H1 (cell line): Measurements from ENCODE around the gene CTXN1. TPM values are rescaled to one million over a fixed set of nuclear protein-coding genes. Genes with fewer than 3 reads are reported as not detected.

ENCODE experiments used
- KDM1A ChIP-seq: fragments of 200-600, 300-600 bp; sonication (generic); IDR thresholded peaks from 2 replicates; pipeline ENCODE4 v1.7.1; 2016; ENCODE audit warnings: mild to moderate bottlenecking, low read length, borderline replicate concordance
- MAFK ChIP-seq: IDR thresholded peaks from 2 replicates; pipeline ENCODE4 v1.6.1; 2012; ENCODE audit warnings: low read depth, mild to moderate bottlenecking, improper control_type of control experiment, low read length
- TAF1 ChIP-seq: IDR thresholded peaks from 2 replicates; pipeline ENCODE4 v1.6.1; 2011; ENCODE audit warnings: mild to moderate bottlenecking, low read depth, low read length
- TEAD4 ChIP-seq: IDR thresholded peaks from 2 replicates; pipeline ENCODE4 v1.6.1; 2012; ENCODE audit warnings: low read depth, low read length, inconsistent platforms, mixed read lengths
- polyA plus RNA-seq, 7 experiments: library from polyadenylated mRNA; depleted of rRNA in 3 of 7; stranded (reverse) in 5 of 7; unstranded in 2 of 7; fragments of >200 nt in 5 of 7; fragments of 200-250 nt in 2 of 7; gene quantifications; 1 replicate in 5 of 7; 2 replicates in 1 of 7; 4 replicates in 1 of 7; pipeline versions ENCODE4 v1.2.1 to v1.2.3, GENCODE V29; 2011 to 2013; ENCODE audit warnings: missing spikeins in 2 of 7, mixed read lengths in 2 of 7
- total RNA-seq: library from RNA; stranded (reverse); fragmentation: NEBNext Ultra II Directional; extraction: Animal tissue kit (Norgen Biotek cat#: 25700); gene quantifications from 2 replicates; pipeline ENCODE4 v1.2.1, GENCODE V29; 2021
- TF ChIP-seq, protein P1 (sequence below): fragments of 300-600 bp; sonication (generic); IDR thresholded peaks from 2 replicates; pipeline ENCODE4 v1.7.1; 2012; ENCODE audit warnings: low read length, moderate library complexity, mild to moderate bottlenecking, inconsistent platforms; ENCODE audit not compliant: insufficient replicate concordance

The CTXN1 gene
- total and polyA plus RNA-seq, 2 of the 8 experiments (the other 6 are each of a cell fraction or from before 2014, with no cell fraction given) = 16.4 to 58.0 TPM

DNA sequence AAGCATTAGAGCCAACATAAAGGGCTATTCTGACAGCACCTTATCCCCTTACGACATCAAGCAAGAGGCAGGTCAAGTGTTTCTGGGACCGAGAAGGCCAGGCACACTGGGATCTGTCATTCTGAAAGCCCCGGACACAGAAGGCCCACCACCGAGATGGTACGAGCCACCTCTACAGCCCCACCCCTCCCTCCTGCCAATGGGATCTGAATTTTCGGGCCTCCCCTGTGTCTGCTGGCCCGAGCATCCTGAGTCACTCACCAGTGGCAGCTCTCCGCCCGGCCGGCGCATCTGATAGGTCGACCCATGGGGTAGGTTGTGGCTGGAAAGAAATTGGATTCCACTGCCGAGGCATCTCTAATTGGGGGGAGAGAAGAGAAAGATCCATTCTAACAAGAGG lies 14.9 kb upstream of the CTXN1 start (continued):
- TF ChIP-seq, protein P1, sequence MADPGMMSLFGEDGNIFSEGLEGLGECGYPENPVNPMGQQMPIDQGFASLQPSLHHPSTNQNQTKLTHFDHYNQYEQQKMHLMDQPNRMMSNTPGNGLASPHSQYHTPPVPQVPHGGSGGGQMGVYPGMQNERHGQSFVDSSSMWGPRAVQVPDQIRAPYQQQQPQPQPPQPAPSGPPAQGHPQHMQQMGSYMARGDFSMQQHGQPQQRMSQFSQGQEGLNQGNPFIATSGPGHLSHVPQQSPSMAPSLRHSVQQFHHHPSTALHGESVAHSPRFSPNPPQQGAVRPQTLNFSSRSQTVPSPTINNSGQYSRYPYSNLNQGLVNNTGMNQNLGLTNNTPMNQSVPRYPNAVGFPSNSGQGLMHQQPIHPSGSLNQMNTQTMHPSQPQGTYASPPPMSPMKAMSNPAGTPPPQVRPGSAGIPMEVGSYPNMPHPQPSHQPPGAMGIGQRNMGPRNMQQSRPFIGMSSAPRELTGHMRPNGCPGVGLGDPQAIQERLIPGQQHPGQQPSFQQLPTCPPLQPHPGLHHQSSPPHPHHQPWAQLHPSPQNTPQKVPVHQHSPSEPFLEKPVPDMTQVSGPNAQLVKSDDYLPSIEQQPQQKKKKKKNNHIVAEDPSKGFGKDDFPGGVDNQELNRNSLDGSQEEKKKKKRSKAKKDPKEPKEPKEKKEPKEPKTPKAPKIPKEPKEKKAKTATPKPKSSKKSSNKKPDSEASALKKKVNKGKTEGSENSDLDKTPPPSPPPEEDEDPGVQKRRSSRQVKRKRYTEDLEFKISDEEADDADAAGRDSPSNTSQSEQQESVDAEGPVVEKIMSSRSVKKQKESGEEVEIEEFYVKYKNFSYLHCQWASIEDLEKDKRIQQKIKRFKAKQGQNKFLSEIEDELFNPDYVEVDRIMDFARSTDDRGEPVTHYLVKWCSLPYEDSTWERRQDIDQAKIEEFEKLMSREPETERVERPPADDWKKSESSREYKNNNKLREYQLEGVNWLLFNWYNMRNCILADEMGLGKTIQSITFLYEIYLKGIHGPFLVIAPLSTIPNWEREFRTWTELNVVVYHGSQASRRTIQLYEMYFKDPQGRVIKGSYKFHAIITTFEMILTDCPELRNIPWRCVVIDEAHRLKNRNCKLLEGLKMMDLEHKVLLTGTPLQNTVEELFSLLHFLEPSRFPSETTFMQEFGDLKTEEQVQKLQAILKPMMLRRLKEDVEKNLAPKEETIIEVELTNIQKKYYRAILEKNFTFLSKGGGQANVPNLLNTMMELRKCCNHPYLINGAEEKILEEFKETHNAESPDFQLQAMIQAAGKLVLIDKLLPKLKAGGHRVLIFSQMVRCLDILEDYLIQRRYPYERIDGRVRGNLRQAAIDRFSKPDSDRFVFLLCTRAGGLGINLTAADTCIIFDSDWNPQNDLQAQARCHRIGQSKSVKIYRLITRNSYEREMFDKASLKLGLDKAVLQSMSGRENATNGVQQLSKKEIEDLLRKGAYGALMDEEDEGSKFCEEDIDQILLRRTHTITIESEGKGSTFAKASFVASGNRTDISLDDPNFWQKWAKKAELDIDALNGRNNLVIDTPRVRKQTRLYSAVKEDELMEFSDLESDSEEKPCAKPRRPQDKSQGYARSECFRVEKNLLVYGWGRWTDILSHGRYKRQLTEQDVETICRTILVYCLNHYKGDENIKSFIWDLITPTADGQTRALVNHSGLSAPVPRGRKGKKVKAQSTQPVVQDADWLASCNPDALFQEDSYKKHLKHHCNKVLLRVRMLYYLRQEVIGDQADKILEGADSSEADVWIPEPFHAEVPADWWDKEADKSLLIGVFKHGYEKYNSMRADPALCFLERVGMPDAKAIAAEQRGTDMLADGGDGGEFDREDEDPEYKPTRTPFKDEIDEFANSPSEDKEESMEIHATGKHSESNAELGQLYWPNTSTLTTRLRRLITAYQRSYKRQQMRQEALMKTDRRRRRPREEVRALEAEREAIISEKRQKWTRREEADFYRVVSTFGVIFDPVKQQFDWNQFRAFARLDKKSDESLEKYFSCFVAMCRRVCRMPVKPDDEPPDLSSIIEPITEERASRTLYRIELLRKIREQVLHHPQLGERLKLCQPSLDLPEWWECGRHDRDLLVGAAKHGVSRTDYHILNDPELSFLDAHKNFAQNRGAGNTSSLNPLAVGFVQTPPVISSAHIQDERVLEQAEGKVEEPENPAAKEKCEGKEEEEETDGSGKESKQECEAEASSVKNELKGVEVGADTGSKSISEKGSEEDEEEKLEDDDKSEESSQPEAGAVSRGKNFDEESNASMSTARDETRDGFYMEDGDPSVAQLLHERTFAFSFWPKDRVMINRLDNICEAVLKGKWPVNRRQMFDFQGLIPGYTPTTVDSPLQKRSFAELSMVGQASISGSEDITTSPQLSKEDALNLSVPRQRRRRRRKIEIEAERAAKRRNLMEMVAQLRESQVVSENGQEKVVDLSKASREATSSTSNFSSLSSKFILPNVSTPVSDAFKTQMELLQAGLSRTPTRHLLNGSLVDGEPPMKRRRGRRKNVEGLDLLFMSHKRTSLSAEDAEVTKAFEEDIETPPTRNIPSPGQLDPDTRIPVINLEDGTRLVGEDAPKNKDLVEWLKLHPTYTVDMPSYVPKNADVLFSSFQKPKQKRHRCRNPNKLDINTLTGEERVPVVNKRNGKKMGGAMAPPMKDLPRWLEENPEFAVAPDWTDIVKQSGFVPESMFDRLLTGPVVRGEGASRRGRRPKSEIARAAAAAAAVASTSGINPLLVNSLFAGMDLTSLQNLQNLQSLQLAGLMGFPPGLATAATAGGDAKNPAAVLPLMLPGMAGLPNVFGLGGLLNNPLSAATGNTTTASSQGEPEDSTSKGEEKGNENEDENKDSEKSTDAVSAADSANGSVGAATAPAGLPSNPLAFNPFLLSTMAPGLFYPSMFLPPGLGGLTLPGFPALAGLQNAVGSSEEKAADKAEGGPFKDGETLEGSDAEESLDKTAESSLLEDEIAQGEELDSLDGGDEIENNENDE = no peak
- TF ChIP-seq MAFK (no peak), KDM1A (no peak), TAF1 (no peak), TEAD4 (no peak)
